ENCODE results near the gene FKBP4. TPM values are rescaled to one million over a fixed set of nuclear protein-coding genes. Genes with fewer than 3 reads are reported as not detected.
A peak's percentile ranks its signal among the peaks of the same experiment; 100 is the strongest.

FKBP4 gene
- total and polyA plus RNA-seq, 2 experiments from 2014 or later, result 112 to 124 TPM

GRCh38 chr12:2844786-2845185 is 50.0 kb downstream of the FKBP4 start:
- H3K27ac ChIP-seq, result no peak overlapping the region
- DNase-seq (ENCODE audit: low read depth in 1 of 2, low spot score in 1 of 2), result no peak
- peaks cover 40% of the 10 kb centered on the region for H3K4me1 ChIP-seq (ENCODE audit: low read depth)
- no peaks in the 10 kb centered on the region for H3K27me3 ChIP-seq
- H3K36me3 ChIP-seq, result no peaks in the 10 kb centered on the region
- H3K9me3 ChIP-seq (ENCODE audit: low read depth), result no peaks in the 10 kb centered on the region
- H3K4me3 ChIP-seq, result no peak overlapping the region
- TF ChIP-seq CTCF (IDR thresholded peaks at IDR 0.05; ENCODE audit: low read depth, low read length), result no peak

- Histone ChIP-seq H3K9me3 (ENCODE audit: low read depth) (no peaks in the 10 kb centered on the region), H3K4me1 (ENCODE audit: low read depth) (peaks cover 43% of the 10 kb centered on the region), H3K4me3 (no peak overlapping the region), H3K36me3 (no peaks in the 10 kb centered on the region), H3K27me3 (no peaks in the 10 kb centered on the region), H3K27ac (peak overlapping the region; percentile 16)
- no peak for TF ChIP-seq CTCF (IDR thresholded peaks at IDR 0.05; ENCODE audit: low read depth, low read length)
- peak in 1 of 2 donors; percentile 87 for DNase-seq (ENCODE audit: low read depth in 1 of 2, low spot score in 1 of 2)
Measured at GRCh38 chr12:2845280-2845679, 50.5 kb downstream of the FKBP4 start.

GRCh38 chr12:2851931-2852330 is 57.2 kb downstream of the FKBP4 start:
- Histone ChIP-seq H3K9me3 (ENCODE audit: low read depth) (no peaks in the 10 kb centered on the region), H3K4me3 (no peak overlapping the region), H3K4me1 (ENCODE audit: low read depth) (peaks cover 25% of the 10 kb centered on the region), H3K27me3 (no peaks in the 10 kb centered on the region), H3K27ac (no peak overlapping the region), H3K36me3 (no peaks in the 10 kb centered on the region)
- no peak for DNase-seq (ENCODE audit: low read depth in 1 of 2, low spot score in 1 of 2)
- no peak for TF ChIP-seq CTCF (IDR thresholded peaks at IDR 0.05; ENCODE audit: low read depth, low read length)

- Histone ChIP-seq H3K4me1 (ENCODE audit: low read depth) (peaks cover 14% of the 10 kb centered on the region), H3K9me3 (ENCODE audit: low read depth) (no peaks in the 10 kb centered on the region), H3K27me3 (no peaks in the 10 kb centered on the region), H3K27ac (no peak overlapping the region), H3K4me3 (no peak overlapping the region), H3K36me3 (no peaks in the 10 kb centered on the region)
- DNase-seq (ENCODE audit: low read depth in 1 of 2, low spot score in 1 of 2), result peak; percentile 87 to 89
- TF ChIP-seq CTCF (IDR thresholded peaks at IDR 0.05; ENCODE audit: low read depth, low read length), result peak; percentile 95
Measured at GRCh38 chr12:2853626-2854025, 58.9 kb downstream of the FKBP4 start.

Other genes starting within 250 kb of the FKBP4 start
- gene ITFG2, start 17.7 kb downstream of the FKBP4 start, total RNA-seq, result 23.6 and 30.4 TPM in 2 replicates
- 45.2 and 45.5 TPM in 2 replicates for gene ITFG2, start 17.7 kb downstream of the FKBP4 start, polyA plus RNA-seq
- gene NRIP2, start 40.1 kb downstream of the FKBP4 start, total RNA-seq, result not detected in 2 replicates
- gene NRIP2, start 40.1 kb downstream of the FKBP4 start, polyA plus RNA-seq, result 1.3 and 1.4 TPM in 2 replicates
- not detected in 2 replicates for gene TEX52, start 62.1 kb downstream of the FKBP4 start, total RNA-seq
- gene TEX52, start 62.1 kb downstream of the FKBP4 start, polyA plus RNA-seq, result 0.15 TPM in 1 of 2 replicates, not detected in the other
- 9.9 and 36.1 TPM in 2 replicates for gene FOXM1, start 82.2 kb downstream of the FKBP4 start, total RNA-seq
- 11.5 and 44.3 TPM in 2 replicates for gene FOXM1, start 82.2 kb downstream of the FKBP4 start, polyA plus RNA-seq
- gene RHNO1, start 82.3 kb downstream of the FKBP4 start, total RNA-seq, result 27.7 and 50.6 TPM in 2 replicates
- 44.2 and 80.8 TPM in 2 replicates for gene RHNO1, start 82.3 kb downstream of the FKBP4 start, polyA plus RNA-seq
- gene TULP3, start 95.9 kb downstream of the FKBP4 start, total RNA-seq, result 19.5 and 20.1 TPM in 2 replicates
- 25.8 and 30.4 TPM in 2 replicates for gene TULP3, start 95.9 kb downstream of the FKBP4 start, polyA plus RNA-seq
- 29.1 and 31.9 TPM in 2 replicates for gene TEAD4, start 164.4 kb downstream of the FKBP4 start, total RNA-seq
- 21.3 and 23.9 TPM in 2 replicates for gene TEAD4, start 164.4 kb downstream of the FKBP4 start, polyA plus RNA-seq

Measured in cardiac muscle cell (in vitro differentiated cells and primary cell).